Activated CD4-positive, alpha-beta T cell treated with anti-CD3 and anti-CD28 coated beads, Interleukin-10, Interleukin-2, amounts not matched to agents 100 ng/mL and 50 ng/mL, durations not matched to agents 16 hours and 8 hours (primary cell): Measurements from ENCODE around the gene ZC3H15.
A peak's percentile ranks its signal among the peaks of the same experiment; 100 is the strongest.
"Not testable (repeated sequence)": the region's sequence is repeated elsewhere in the genome, so short reads cannot be mapped to it uniquely, and the experiment has no call there.

Experiments used
- DNase-seq: peaks from one replicate; pipeline ENCODE4 v3.0.0-alpha.2; 2020

Gene ZC3H15

GRCh38 chr2:186485871-186486650 is at the start of gene ZC3H15:
Gene ZC3H15 (plus strand): TSS chr2:186486260. CDS start chr2:186486383, 123 bp downstream.
- peak; percentile 98 for DNase-seq

GRCh38 chr2:186437719-186438118 is 48.3 kb upstream of the ZC3H15 start:
- no peak for DNase-seq

- not testable (repeated sequence) for DNase-seq
These were observed 46.4 kb upstream of the ZC3H15 start for GRCh38 chr2:186439673-186440095.

GRCh38 chr2:186440506-186440905 is 45.6 kb upstream of the ZC3H15 start:
- DNase-seq: no peak

GRCh38 chr2:186442885-186443284 is 43.2 kb upstream of the ZC3H15 start:
- no peak for DNase-seq

GRCh38 chr2:186443851-186444250 is 42.2 kb upstream of the ZC3H15 start:
- no peak for DNase-seq

GRCh38 chr2:186445506-186445905 is 40.6 kb upstream of the ZC3H15 start:
- DNase-seq: no peak

- DNase-seq: no peak
These were observed 30.4 kb upstream of the ZC3H15 start for GRCh38 chr2:186455613-186456012.

- DNase-seq: no peak
These were observed 29.1 kb upstream of the ZC3H15 start for GRCh38 chr2:186456941-186457340.

GRCh38 chr2:186457908-186458307 is 28.2 kb upstream of the ZC3H15 start:
- DNase-seq: no peak

GRCh38 chr2:186459009-186459408 is 27.1 kb upstream of the ZC3H15 start:
- DNase-seq: no peak

- no peak for DNase-seq
These were observed 25.6 kb upstream of the ZC3H15 start for GRCh38 chr2:186460465-186460864.

GRCh38 chr2:186466743-186467142 is 19.3 kb upstream of the ZC3H15 start:
- DNase-seq: no peak

- DNase-seq: no peak
These were observed 18.6 kb upstream of the ZC3H15 start for GRCh38 chr2:186467421-186467820.

GRCh38 chr2:186472722-186473493 is 13.2 kb upstream of the ZC3H15 start:
- not testable (repeated sequence) for DNase-seq

GRCh38 chr2:186474239-186474638 is 11.8 kb upstream of the ZC3H15 start:
- not testable (repeated sequence) for DNase-seq

GRCh38 chr2:186477790-186478189 is 8.3 kb upstream of the ZC3H15 start:
- DNase-seq: no peak

GRCh38 chr2:186480991-186481390 is 5.1 kb upstream of the ZC3H15 start:
- no peak for DNase-seq

GRCh38 chr2:186484062-186484735 is 1.9 kb upstream of the ZC3H15 start:
- no peak for DNase-seq

GRCh38 chr2:186485576-186485870 is 537 bp upstream of the ZC3H15 start:
- DNase-seq: no peak

- DNase-seq: peak; percentile 11
These were observed 889 bp downstream of the ZC3H15 start for GRCh38 chr2:186486651-186487647.

GRCh38 chr2:186493564-186494085 is 7.6 kb downstream of the ZC3H15 start:
- DNase-seq: no peak
